ENCODE data around the gene CDH13. TPM values are rescaled to one million over a fixed set of nuclear protein-coding genes. Genes with fewer than 3 reads are reported as not detected.

Gene CDH13
- polyA plus RNA-seq, 1 donor from 2014 or later, result 3.2 TPM

GRCh38 chr16:83774066-83774465, 1147.3 kb downstream of the CDH13 start:
- no peaks in the 10 kb centered on the region for H3F3A ChIP-seq (ENCODE audit: insufficient read depth, low read length, poor library complexity, severe bottlenecking)
- H4K20me1 ChIP-seq (ENCODE audit: insufficient read depth), result no peaks in the 10 kb centered on the region
- no peak overlapping the region for H3K27ac ChIP-seq (ENCODE audit: low read length)
- no peaks in the 10 kb centered on the region for H3K9me2 ChIP-seq (ENCODE audit: insufficient read depth, low read length)
- H3K36me3 ChIP-seq (ENCODE audit: insufficient read depth, low read length), result no peaks in the 10 kb centered on the region
- no peak overlapping the region for H3K4me2 ChIP-seq (ENCODE audit: low read length)
- no peaks in the 10 kb centered on the region for H3K9me3 ChIP-seq (ENCODE audit: low read length)
- no peak overlapping the region for H2AFZ ChIP-seq (ENCODE audit: low read depth, low read length)
- TF ChIP-seq SMC3 (conservative IDR thresholded peaks at IDR 0.05; ENCODE audit: poor library complexity), result no peak
- no peak for TF ChIP-seq EZH2 (IDR thresholded peaks at IDR 0.05; ENCODE audit: borderline replicate concordance, insufficient read depth, low read length, poor library complexity, severe bottlenecking)
- TF ChIP-seq TAF1 (IDR thresholded peaks at IDR 0.05; ENCODE audit: low read depth), result no peak
- TF ChIP-seq REST (IDR thresholded peaks at IDR 0.05; ENCODE audit: borderline replicate concordance), result no peak
- no peak for TF ChIP-seq EP300 (conservative IDR thresholded peaks at IDR 0.05; ENCODE audit: poor library complexity, severe bottlenecking)
- TF ChIP-seq CTCF (IDR thresholded peaks at IDR 0.05; ENCODE audit: poor library complexity, severe bottlenecking), result no peak
- TF ChIP-seq MXI1 (conservative IDR thresholded peaks at IDR 0.05; ENCODE audit: poor library complexity, severe bottlenecking), result no peak
- no peak for TF ChIP-seq POLR2AphosphoS5 (IDR thresholded peaks at IDR 0.05)
- no peak for TF ChIP-seq RAD21 (conservative IDR thresholded peaks at IDR 0.05)
- H3K4me3 ChIP-seq (ENCODE audit: low read length), result no peak overlapping the region
- no peak overlapping the region for H3K9ac ChIP-seq (ENCODE audit: low read length)
- no peaks in the 10 kb centered on the region for H3K27me3 ChIP-seq (ENCODE audit: insufficient read depth, low read depth, low read length)
- no peaks in the 10 kb centered on the region for H3K79me2 ChIP-seq (replicated peaks; ENCODE audit: insufficient read depth, low read length)

GRCh38 chr16:83776944-83777343, 1150.2 kb downstream of the CDH13 start:
- Histone ChIP-seq H3K27ac (ENCODE audit: low read length) (no peak overlapping the region), H3K9me2 (ENCODE audit: insufficient read depth, low read length) (no peaks in the 10 kb centered on the region), H3F3A (ENCODE audit: insufficient read depth, low read length, poor library complexity, severe bottlenecking) (no peaks in the 10 kb centered on the region), H3K4me3 (ENCODE audit: low read length) (no peak overlapping the region), H3K9ac (ENCODE audit: low read length) (no peak overlapping the region), H2AFZ (ENCODE audit: low read depth, low read length) (no peak overlapping the region), H3K4me2 (ENCODE audit: low read length) (no peak overlapping the region), H4K20me1 (ENCODE audit: insufficient read depth) (no peaks in the 10 kb centered on the region), H3K36me3 (ENCODE audit: insufficient read depth, low read length) (no peaks in the 10 kb centered on the region), H3K79me2 (replicated peaks; ENCODE audit: insufficient read depth, low read length) (no peaks in the 10 kb centered on the region), H3K27me3 (ENCODE audit: insufficient read depth, low read depth, low read length) (no peaks in the 10 kb centered on the region), H3K9me3 (ENCODE audit: low read length) (no peaks in the 10 kb centered on the region)
- no peak for TF ChIP-seq POLR2AphosphoS5 (IDR thresholded peaks at IDR 0.05)
- no peak for TF ChIP-seq MXI1 (conservative IDR thresholded peaks at IDR 0.05; ENCODE audit: poor library complexity, severe bottlenecking)
- no peak for TF ChIP-seq CTCF (IDR thresholded peaks at IDR 0.05; ENCODE audit: poor library complexity, severe bottlenecking)
- no peak for TF ChIP-seq TAF1 (IDR thresholded peaks at IDR 0.05; ENCODE audit: low read depth)
- no peak for TF ChIP-seq EP300 (conservative IDR thresholded peaks at IDR 0.05; ENCODE audit: poor library complexity, severe bottlenecking)
- no peak for TF ChIP-seq EZH2 (IDR thresholded peaks at IDR 0.05; ENCODE audit: borderline replicate concordance, insufficient read depth, low read length, poor library complexity, severe bottlenecking)
- TF ChIP-seq REST (IDR thresholded peaks at IDR 0.05; ENCODE audit: borderline replicate concordance), result no peak
- TF ChIP-seq RAD21 (conservative IDR thresholded peaks at IDR 0.05), result no peak
- TF ChIP-seq SMC3 (conservative IDR thresholded peaks at IDR 0.05; ENCODE audit: poor library complexity), result no peak

All from neural cell (in vitro differentiated cells).